Lung (tissue), 12 donors: Measurements from ENCODE around the gene EIF5. TPM values are rescaled to one million over a fixed set of nuclear protein-coding genes. Genes with fewer than 3 reads are reported as not detected.

Source experiments
- ATAC-seq: fragments of 200-7000 bp; cut with Tn5 transposase; one replicate; pipeline ENCODE4 v1.9.1; 2020; ENCODE audit warnings: moderate number of reproducible peaks; ENCODE audit not compliant: insufficient read depth, low FRiP score
- DNase-seq, 3 donors: peaks; one replicate each; pipeline ENCODE4 v3.0.0-alpha.2; 2013 to 2017
- H3K27ac ChIP-seq, 2 donors: one replicate each; pipeline ENCODE4 v1.5.1; 2013; ENCODE audit warnings: mild to moderate bottlenecking in 2 of 2, moderate library complexity in 2 of 2, control low read depth in 1 of 2, inconsistent platforms in 1 of 2, low read depth in 1 of 2, low read length in 1 of 2
- H3K27me3 ChIP-seq, 3 donors: one replicate each; pipeline ENCODE4 v1.5.1; 2013; ENCODE audit warnings: low read length in 2 of 3; ENCODE audit not compliant: control insufficient read depth in 3 of 3, insufficient read depth in 3 of 3
- H3K36me3 ChIP-seq, 4 donors: one replicate each; pipeline ENCODE4 v1.5.1; 2013; ENCODE audit warnings: low read length in 4 of 4, mild to moderate bottlenecking in 1 of 4, moderate library complexity in 1 of 4; ENCODE audit not compliant: control insufficient read depth in 4 of 4, insufficient read depth in 4 of 4
- H3K4me1 ChIP-seq, 5 donors: one replicate each; pipeline ENCODE4 v1.5.1; 2013; ENCODE audit warnings: low read length in 5 of 5, mild to moderate bottlenecking in 2 of 5, moderate library complexity in 1 of 5; ENCODE audit not compliant: control insufficient read depth in 5 of 5, insufficient read depth in 5 of 5
- H3K4me3 ChIP-seq: one replicate; pipeline ENCODE4 v1.5.1; 2013; ENCODE audit warnings: mild to moderate bottlenecking, control low read depth, moderate library complexity
- H3K9ac ChIP-seq, 2 donors: one replicate each; pipeline ENCODE4 v1.5.1; 2013; ENCODE audit warnings: low read length in 2 of 2, control low read depth in 1 of 2; ENCODE audit not compliant: insufficient read depth in 1 of 2
- H3K9me3 ChIP-seq, 4 donors: one replicate each; pipeline ENCODE4 v1.5.1; 2013; ENCODE audit warnings: low read length in 3 of 4, mild to moderate bottlenecking in 1 of 4, moderate library complexity in 1 of 4; ENCODE audit not compliant: control insufficient read depth in 4 of 4, insufficient read depth in 3 of 4
- CTCF ChIP-seq: IDR thresholded peaks from 2 replicates; pipeline ENCODE4 v1.5.1; 2012; ENCODE audit warnings: mild to moderate bottlenecking; ENCODE audit errors: control extremely low read depth, extremely low read depth
- WGBS, 2 donors: extraction: QIAGEN DNeasy Blood & Tissue Kit; methylation state at CpG; one replicate each; pipeline ENCODE4 v1.1.7; 2013; 5-methylcytosine and 5-hydroxymethylcytosine counted together
- polyA plus RNA-seq, 2 donors: library from polyadenylated mRNA; stranded (reverse); fragments of 200-250 nt; gene quantifications; one replicate each; pipeline ENCODE4 v1.2.1, GENCODE V29; 2013
- total RNA-seq, 2 donors: library from RNA; depleted of rRNA in 1 of 2; stranded (reverse); fragments of >200 nt in 1 of 2; gene quantifications; one replicate each; pipeline ENCODE4 v1.2.1, GENCODE V29; 2014 to 2021
- donor health status: control.
- donor health status: control.
- donor health status: Bipolar disorder and iron deficiency.
- donor health status: healthy.
- donor health status: DM: yes; HTN: yes; CAD: no.

Gene EIF5
- total and polyA plus RNA-seq, 4 donors: 50.4 to 255 (median 161) TPM

- 75 to 83% methylated on average over 5 to 7 of the region's 7 CpGs for WGBS, 2 donors
- Histone ChIP-seq H3K9me3 (peaks cover 0 to 2% (median 0%) of the 10 kb centered on the region in 4 donors), H3K36me3 (no peaks in the 10 kb centered on the region), H3K4me1 (no peaks in the 10 kb centered on the region), H3K4me3 (no peak overlapping the region), H3K27ac (no peak overlapping the region), H3K27me3 (peaks cover 0 to 15% (median 0%) of the 10 kb centered on the region in 3 donors), H3K9ac (no peak overlapping the region)
- no peak for TF ChIP-seq CTCF
- ATAC-seq (no peak), DNase-seq (no peak)
These were observed 40.6 kb upstream of the EIF5 start for GRCh38 chr14:103293465-103293864.

- no peak for DNase-seq
- ATAC-seq: no peak
These were observed 39.9 kb upstream of the EIF5 start for GRCh38 chr14:103294091-103294490.

GRCh38 chr14:103296007-103296406 is 38.0 kb upstream of the EIF5 start:
- H3K9ac ChIP-seq: no peak overlapping the region
- no peak for ATAC-seq
- H3K9me3 ChIP-seq: peaks cover 0 to 2% (median 0%) of the 10 kb centered on the region in 4 donors
- H3K4me3 ChIP-seq: no peak overlapping the region
- no peak for TF ChIP-seq CTCF
- no peak overlapping the region for H3K27ac ChIP-seq
- no peak for DNase-seq
- H3K36me3 ChIP-seq: no peaks in the 10 kb centered on the region
- H3K4me1 ChIP-seq: no peaks in the 10 kb centered on the region
- peaks cover 0 to 9% (median 0%) of the 10 kb centered on the region in 3 donors for H3K27me3 ChIP-seq

More at GRCh38 chr14:103294091-103294490, 39.9 kb upstream of the EIF5 start:
- Histone ChIP-seq H3K4me3 (no peak overlapping the region), H3K27ac (no peak overlapping the region), H3K9me3 (peaks cover 0 to 2% (median 0%) of the 10 kb centered on the region in 4 donors), H3K4me1 (no peaks in the 10 kb centered on the region), H3K36me3 (no peaks in the 10 kb centered on the region), H3K27me3 (peaks cover 0 to 15% (median 0%) of the 10 kb centered on the region in 3 donors), H3K9ac (no peak overlapping the region)
- no peak for TF ChIP-seq CTCF
- WGBS, 2 donors: 91 to 95% methylated on average over 11 of the region's 11 CpGs

- no peak for ATAC-seq
- H3K9ac ChIP-seq: no peak overlapping the region
- no peaks in the 10 kb centered on the region for H3K36me3 ChIP-seq
- WGBS, 2 donors: 78 to 83% methylated on average over 12 of the region's 12 CpGs
- peaks cover 0 to 4% (median 0%) of the 10 kb centered on the region in 3 donors for H3K27me3 ChIP-seq
- no peak for TF ChIP-seq CTCF
- no peak overlapping the region for H3K4me3 ChIP-seq
- DNase-seq: no peak
- no peaks in the 10 kb centered on the region for H3K4me1 ChIP-seq
- H3K27ac ChIP-seq: no peak overlapping the region
- H3K9me3 ChIP-seq: peaks cover 0 to 2% (median 0%) of the 10 kb centered on the region in 4 donors
These were observed 37.0 kb upstream of the EIF5 start for GRCh38 chr14:103296987-103297386.
